ENCODE results near the gene TMTC2.

TMTC2 gene

DNA sequence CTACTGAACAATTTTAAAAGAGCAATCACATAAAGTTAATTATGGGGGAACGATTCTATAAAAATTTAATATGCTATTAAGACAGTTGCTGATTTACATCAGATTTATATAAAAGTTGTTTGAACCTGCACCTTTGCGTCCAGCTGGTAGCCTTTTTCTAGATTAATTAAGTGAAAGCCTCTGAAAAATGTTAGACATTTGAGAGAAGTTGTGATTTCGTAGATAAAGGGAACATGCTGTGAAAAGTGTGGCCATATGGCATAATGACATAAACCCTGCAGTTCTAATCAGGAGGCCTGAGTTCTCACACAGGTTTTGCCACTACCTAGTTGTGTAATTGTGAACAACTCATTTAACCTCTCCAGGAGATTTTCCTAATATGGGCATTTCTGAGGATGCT is 187.2 kb downstream of the TMTC2 start:
- CTCF ChIA-PET, result no interaction called here
- TF ChIP-seq, protein P1, sequence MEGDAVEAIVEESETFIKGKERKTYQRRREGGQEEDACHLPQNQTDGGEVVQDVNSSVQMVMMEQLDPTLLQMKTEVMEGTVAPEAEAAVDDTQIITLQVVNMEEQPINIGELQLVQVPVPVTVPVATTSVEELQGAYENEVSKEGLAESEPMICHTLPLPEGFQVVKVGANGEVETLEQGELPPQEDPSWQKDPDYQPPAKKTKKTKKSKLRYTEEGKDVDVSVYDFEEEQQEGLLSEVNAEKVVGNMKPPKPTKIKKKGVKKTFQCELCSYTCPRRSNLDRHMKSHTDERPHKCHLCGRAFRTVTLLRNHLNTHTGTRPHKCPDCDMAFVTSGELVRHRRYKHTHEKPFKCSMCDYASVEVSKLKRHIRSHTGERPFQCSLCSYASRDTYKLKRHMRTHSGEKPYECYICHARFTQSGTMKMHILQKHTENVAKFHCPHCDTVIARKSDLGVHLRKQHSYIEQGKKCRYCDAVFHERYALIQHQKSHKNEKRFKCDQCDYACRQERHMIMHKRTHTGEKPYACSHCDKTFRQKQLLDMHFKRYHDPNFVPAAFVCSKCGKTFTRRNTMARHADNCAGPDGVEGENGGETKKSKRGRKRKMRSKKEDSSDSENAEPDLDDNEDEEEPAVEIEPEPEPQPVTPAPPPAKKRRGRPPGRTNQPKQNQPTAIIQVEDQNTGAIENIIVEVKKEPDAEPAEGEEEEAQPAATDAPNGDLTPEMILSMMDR (conservative IDR thresholded peaks at IDR 0.05; ENCODE audit: low read depth), result no peak
- no peak for DNase-seq (ENCODE audit: low spot score)
- POLR2A ChIA-PET (ENCODE audit: low non-redundant PET), result no interaction called here
- no peak overlapping the region for H3K27ac ChIP-seq

DNA sequence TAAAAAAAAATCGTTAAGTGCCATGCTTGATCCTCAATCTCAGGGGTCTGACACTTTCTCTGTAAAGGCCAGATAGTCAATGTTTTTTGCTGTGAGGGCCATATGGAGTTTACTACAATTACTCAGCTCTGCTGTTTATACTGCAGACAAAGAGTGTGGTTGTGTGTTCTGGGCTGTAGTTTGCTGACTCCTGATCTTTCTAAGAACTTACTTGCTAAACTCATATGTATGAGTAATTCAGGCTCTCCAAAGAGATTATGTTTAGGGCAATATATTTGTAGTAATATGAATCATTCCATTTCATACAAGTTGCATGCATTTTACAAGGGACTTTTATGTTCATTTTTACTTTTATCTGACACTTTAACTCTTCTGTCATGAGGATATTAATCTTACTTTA is 188.2 kb downstream of the TMTC2 start:
- ChIA-PET CTCF (no interaction called here), POLR2A (ENCODE audit: low non-redundant PET) (no interaction called here)
- no peak for DNase-seq (ENCODE audit: low spot score)
- no peak overlapping the region for H3K27ac ChIP-seq
- TF ChIP-seq, protein P1 (conservative IDR thresholded peaks at IDR 0.05; ENCODE audit: low read depth), result no peak

DNA sequence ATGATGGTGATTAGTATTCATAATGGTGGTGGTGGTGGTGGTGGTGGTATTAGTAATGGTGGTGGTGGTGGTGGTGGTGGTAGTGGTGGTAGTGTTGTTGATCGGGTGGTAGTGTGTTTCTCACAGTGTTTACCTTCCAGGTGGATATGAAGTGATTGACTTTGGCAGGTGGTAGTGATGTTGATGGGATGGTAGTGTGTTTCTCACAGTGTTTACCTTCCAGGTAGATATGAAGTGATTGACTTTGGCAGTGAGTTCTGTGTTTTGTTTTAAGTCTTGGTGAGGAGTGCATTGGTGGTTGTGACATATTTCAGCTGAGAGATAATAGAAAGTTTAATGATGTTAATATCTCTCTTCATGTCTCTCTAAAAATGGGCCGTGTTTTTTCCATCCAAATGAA is 189.4 kb downstream of the TMTC2 start:
- no peak overlapping the region for H3K27ac ChIP-seq
- TF ChIP-seq, protein P1 (conservative IDR thresholded peaks at IDR 0.05; ENCODE audit: low read depth), result no peak
- ChIA-PET POLR2A (ENCODE audit: low non-redundant PET) (no interaction called here), CTCF (no interaction called here)
- no peak for DNase-seq (ENCODE audit: low spot score)

DNA sequence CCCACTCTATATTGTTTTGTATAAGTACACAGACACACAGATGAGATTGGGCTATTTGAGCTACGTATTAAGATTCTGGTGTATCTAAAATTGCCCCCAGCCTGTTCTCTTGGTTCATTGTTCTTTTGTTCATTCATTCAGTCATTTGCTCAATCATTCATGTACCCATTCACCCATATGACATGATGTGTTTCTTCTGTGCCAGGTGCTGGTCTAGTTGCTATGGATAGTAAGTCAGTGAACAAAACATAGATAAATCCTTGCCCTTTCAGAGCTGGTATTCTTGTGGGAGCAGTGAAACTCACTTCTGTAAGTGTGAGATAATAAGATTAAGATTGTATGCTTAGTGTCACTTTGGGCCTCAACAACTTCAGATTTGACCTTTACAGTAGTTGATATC is 191.3 kb downstream of the TMTC2 start:
- TF ChIP-seq, protein P1 (conservative IDR thresholded peaks at IDR 0.05; ENCODE audit: low read depth), result no peak
- CTCF ChIA-PET, result no interaction called here
- POLR2A ChIA-PET (ENCODE audit: low non-redundant PET), result no interaction called here
- DNase-seq (ENCODE audit: low spot score), result no peak
- H3K27ac ChIP-seq, result no peak overlapping the region

DNA sequence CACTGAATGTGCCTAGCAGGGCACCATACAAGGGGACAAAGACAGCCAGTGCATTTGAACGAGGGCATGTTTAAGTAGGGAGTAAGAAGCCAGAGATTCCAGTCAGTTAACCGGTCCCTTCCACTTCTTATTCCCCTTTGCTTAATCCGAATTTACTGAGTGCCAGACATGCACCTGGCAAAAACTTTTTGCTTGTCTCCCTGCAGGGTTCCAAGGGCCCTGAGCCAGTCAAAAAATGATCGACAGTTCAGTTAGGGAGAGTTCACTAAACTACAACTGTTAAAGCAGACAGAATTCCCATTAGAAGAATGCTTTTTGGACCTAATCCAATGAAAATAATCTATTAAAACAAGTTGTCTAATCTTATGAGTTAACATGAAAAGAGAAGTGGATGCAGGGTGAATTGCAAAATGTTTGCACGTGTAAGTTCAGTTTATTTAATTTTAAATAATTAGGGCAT is 193.8 kb downstream of the TMTC2 start:
- CTCF ChIA-PET, result no interaction called here
- DNase-seq (ENCODE audit: low spot score), result no peak

DNA sequence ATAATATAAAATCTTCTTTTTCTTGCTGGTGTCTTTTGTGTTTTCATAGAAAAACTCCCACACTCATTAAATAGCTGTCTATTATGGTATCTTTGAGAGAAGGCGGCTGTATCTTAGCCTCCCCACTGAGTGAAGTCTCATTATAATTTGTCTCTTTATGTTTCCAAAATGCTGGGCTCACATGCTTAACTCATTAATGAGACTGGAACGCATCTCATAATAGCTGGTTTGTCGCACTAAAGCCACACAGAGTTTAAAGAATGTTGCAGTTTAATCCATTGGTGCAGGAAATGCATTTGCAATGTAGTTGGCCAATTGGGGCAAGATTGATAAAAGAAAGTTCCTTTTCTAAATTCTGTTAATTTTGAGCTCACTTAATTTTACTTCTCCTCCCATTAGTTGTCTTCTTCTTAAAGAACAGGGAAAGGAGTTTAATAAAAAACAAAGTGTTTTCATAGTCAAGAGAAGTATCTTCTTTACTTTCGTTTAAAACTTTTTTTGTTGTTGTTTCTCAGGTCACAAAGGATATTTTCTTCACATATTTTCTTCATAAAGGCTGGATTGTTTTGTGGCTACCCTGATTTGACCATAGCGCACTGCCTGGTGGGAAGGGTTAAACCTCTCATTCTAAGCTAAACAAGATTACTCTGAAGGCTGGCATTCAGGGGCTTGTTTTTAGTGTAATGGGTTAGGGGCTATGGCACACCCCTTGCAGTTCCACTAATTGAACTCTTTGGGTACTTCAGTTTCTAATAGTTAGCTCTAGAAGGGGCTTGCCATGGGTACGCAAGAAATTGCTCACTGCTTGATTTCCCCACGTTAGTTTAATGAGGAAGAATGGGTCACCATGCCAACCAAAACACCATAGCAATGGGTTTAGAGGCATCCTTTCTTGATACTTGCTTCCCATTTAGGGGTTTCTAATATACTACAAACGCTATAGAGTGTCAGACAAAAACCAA is 197.0 kb downstream of the TMTC2 start:
- ChIA-PET CTCF (interaction anchor here (0.5 kb wide), 1 partner anchor 198 kb away, joined by 4 read pairs; no protein-coding TSS in a partner anchor), POLR2A (ENCODE audit: low non-redundant PET) (no interaction called here)
- no peak overlapping the region for H3K27ac ChIP-seq
- TF ChIP-seq, protein P1 (conservative IDR thresholded peaks at IDR 0.05; ENCODE audit: low read depth), result no peak
- no peak for DNase-seq (ENCODE audit: low spot score)

More for the DNA sequence above, 193.8 kb downstream of the TMTC2 start:
- POLR2A ChIA-PET (ENCODE audit: low non-redundant PET), result no interaction called here
- H3K27ac ChIP-seq, result no peak overlapping the region
- TF ChIP-seq, protein P1 (conservative IDR thresholded peaks at IDR 0.05; ENCODE audit: low read depth), result no peak

Data from RWPE1 (cell line).